ENCODE data around the gene NEAT1. TPM values are rescaled to one million over a fixed set of nuclear protein-coding genes. Genes with fewer than 3 reads are reported as not detected.

The NEAT1 gene
- polyA plus RNA-seq, 3 donors = 98.2 to 228 (median 107) TPM

DNA sequence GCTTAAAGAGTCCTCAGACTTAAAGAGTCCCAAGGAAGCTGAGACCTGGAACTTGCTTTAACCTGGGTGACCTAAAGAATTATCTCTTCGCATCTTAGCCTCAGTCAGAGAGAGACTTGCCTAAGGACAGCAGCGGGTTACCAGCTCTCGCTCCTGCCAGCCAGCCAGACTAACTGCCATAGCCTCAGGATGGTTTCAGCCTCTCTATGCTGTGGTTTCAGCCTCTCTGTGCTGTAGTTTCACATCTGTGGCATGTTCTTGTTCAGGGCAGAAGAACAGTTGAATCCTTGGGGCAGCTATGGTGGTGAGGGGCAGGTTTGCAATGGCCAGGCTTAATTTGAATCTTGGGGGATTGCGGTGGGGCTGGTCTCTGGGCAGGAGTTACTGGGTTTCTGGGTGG is 33.9 kb upstream of the NEAT1 start:
- DNase-seq (ENCODE audit: low read depth in 3 of 3, low spot score in 2 of 3) = no peak

DNA sequence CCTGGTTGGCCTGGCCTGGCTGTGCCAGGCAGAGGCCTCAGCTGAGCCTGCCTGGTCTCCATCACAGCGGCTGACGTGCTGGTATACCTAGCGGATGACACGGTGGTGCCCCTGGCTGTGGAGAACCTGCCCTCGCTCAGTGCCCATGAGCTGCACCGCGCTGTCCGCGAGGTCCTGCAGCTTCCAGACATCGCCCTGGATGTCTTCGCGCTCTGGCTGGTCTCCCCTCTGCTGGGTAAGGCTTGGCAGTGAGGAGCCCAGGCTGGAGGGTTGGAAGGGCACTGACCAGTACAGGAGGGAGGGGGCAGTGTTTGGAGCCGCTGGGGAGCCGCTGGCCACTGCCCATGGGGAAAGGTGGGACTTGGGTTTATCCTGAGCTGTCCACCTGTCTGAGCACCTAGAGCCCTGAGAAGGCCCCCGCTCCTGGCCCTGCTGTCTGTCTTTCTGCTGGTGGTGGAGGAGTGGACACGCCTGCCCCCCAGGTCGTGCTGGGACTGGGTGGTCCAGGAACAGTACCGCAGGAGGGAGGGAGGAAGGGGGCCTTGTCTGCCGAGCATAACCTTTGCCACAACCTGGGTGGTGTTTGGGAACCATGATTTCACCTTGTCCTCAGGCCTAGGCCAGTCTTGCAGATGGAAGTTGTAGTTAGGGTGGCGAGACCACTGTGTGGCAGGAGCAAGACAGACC is 33.2 kb upstream of the NEAT1 start:
- no peak for DNase-seq (ENCODE audit: low read depth in 3 of 3, low spot score in 2 of 3)

- DNase-seq (ENCODE audit: low read depth in 3 of 3, low spot score in 2 of 3) = no peak
Observed at GRCh38 chr11:65390099-65390941, 32.3 kb upstream of the NEAT1 start.

DNA sequence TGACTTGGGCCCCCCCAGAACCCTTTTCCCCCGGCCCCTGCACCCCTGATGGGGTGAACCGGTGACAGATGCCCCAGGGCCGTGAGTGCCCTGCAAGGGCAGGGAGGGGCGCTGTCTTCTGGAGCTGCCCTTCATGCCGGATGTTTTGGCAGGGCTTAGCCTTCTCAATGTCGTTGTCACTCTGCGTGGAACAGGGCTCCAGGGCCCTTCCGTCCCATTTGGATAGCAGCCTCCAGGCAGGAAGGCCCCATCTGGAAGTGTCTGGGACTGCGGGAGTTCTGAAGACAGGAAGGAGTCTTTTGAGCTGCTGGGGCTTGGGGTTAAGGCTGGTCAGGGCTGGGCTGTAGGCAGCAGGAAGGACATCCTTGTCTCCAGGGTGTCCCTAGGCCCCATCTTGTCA is 31.6 kb upstream of the NEAT1 start:
- no peak for DNase-seq (ENCODE audit: low read depth in 3 of 3, low spot score in 2 of 3)

DNA sequence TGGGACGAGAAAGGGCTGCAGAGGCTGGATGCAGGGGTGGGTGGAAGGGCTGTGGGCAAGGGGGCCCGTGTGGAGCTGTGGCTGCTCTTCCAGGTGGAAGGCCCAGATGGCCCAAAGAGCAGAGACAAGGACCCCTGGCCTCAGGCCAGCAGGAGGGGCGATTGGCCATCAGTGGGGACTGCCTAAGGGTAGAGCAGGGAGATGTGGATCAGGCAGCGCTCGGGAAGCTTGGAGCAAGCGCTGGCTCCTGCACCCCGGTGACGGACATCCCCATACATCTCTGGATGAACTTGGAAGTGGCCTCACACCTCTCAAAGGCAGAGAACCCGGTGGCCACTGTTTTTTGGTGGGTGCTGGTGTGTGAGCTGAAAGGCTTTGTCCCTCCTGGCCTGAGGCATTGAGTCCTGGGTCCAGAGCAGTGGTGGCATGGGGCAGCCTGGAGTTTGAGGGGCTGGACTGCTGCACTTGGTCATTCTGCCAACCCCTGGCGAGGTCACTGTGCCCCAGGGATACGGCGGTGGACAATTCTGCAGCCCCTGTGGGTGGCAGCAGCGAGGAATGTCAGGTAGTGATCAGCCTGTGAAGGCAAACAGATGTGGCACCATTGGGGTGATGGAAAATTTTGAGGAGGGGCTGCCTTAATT is 30.3 kb upstream of the NEAT1 start:
- no peak for DNase-seq (ENCODE audit: low read depth in 3 of 3, low spot score in 2 of 3)

DNA sequence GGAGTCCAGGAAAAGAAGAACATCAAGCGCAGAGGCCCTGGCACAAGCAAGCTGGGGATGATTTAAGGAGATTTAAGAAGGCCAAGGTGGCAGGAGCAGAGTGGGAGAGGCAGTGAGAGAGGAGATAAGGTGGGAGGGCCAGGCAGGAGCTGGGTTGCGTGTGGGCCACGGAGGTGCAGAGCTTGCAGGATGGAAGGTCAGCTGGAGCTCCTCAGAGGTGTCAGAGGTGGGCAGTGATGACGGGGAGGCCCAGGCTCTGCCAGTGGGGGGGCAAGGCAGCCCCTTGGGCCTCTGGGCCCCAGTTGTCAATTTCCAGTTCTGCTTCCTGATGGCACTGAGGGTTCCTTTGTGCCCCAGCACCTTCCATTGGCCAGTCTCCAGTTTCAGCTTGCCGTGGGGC is 29.7 kb upstream of the NEAT1 start:
- DNase-seq (ENCODE audit: low read depth in 3 of 3, low spot score in 2 of 3) = no peak

DNA sequence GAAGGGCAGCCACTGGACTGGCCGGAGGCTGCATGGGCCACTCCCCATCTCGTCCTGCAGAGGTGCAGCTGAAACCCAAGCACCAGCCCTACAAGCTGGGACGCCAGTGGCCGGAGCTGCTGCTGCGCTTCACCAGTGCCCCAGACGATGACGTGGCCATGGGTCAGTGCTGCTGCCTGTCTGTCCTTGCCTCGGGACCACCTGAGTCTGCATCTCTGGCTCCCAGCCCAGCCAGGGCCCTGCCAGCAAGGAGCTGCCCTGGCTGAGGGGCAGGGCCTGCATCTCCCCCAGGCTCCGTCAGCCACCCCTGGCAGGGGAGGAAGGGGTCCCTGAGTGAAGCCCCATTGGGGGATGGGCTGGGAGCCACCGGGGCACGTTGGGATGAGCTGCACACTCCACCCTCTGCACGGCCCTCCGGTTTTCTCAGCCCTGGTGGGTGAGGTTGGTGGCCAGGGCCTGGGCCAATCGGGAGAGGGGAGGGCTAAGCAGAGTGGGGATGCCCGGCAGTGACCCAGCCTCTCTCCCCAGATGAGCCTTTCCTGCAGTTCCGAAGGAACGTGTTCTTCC is 29.0 kb upstream of the NEAT1 start:
- no peak for DNase-seq (ENCODE audit: low read depth in 3 of 3, low spot score in 2 of 3)

DNA sequence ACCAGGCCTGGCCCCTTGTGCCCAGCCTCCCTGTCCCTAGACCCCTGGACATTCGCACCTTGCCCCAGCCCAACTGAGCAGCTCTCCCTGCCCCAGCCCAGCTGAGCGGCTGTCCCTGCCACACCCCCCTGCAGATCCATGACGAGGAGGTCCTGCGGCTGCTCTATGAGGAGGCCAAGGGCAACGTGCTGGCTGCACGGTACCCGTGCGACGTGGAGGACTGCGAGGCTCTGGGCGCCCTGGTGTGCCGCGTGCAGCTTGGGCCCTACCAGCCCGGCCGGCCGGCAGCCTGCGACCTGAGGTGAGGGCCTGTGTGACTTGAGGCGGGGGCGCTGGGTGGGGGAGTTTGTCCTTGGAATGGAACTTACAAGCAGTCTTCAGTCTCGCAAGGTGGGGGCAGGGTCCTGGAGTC is 28.5 kb upstream of the NEAT1 start:
- no peak for DNase-seq (ENCODE audit: low read depth in 3 of 3, low spot score in 2 of 3)

DNA sequence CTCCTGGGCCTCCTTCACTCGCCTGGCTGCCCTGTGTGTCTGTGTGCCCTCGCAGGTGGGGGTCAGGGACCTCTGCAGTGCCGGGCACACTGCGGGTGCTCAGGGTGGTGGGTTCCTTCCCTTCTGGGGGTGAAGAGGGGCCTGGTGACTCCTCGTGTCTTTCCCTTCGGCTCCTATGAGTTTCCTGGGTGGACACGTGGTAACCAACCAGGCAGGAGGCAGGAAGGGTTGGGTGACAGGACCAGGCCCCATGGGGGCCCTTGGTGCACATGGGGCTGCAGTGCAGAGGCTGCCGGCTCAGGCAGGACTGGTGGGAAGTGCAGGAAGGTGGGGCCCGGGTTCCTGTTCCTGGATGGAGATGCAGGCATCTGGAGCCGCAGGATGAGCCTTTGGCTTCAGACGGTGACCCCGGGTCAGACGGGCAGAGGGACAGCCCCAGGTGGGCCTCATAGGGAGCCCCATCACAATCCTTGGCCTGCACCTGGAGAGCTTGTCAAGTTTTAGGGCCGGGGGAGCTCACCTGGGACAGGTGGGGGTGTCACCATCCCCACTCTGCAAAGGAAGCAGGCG is 26.6 kb upstream of the NEAT1 start:
- no peak for DNase-seq (ENCODE audit: low read depth in 3 of 3, low spot score in 2 of 3)

DNA sequence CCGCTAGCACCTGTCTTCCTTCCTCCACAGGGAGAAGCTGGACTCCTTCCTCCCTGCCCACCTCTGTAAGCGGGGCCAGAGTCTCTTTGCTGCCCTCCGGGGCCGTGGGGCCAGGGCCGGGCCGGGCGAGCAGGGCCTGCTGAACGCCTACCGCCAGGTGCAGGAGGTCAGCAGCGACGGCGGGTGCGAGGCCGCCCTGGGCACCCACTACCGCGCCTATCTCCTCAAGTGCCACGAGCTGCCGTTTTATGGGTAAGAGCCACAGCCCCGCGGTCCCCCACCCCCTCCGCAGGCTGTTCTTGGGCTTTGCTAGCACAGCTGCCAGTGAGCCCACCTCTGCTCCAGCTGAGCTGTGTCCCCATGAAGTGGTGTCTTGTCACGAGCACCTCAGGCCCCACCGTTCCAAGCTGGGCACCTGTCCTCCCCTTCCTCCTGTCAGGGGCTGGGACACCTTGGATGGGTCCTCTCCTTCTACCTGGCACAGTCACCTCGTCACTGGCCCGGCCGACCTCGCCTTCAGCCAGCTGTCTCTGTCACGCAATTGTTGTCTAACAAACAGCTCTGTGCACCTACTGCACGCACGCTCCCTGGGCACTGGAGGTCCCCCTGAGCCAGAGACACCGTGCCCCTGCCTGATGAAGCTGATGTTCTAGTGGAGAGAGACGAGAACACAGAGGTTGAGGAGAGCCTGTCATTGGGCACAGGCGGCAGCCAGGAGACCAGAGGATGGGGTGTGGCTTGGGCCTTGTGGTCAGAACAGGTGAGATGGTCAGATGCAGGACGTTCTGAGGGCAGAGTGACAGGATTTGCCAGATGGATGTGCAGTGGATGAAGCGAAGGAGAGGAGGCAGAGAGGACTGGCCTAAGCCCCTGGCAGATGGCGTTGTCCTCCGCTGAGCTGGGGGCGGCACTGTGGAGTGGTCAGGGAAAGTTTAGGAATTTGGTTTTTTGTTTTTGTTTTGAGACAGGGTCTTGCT is 25.5 kb upstream of the NEAT1 start:
- no peak for DNase-seq (ENCODE audit: low read depth in 3 of 3, low spot score in 2 of 3)

DNA sequence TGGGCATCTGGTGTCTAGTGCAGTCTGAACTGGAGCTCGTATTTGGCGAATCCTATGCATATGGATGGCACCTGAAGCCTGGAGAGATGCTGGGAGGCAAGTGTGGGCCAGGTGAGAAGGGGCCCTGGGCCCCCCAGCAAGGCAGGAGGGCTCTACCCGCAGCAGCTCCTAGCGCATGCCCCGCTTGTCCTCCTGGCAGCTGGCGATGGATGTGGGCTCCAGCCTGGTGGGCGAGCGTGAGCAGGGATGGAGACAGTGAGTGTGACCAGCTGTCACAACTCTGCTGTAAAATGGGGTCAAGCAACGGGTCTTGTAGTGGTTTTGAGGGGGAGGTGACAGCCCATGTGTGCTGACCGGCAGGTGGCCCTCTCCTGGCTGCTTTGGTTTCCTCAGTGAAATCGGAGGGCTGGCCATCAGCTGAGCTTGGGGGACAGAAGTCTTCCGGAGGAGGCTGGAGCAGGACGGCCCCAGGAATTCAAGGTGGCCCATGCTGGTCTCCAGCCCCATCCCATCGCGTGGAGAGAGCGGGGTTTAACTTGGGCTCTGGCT is 24.2 kb upstream of the NEAT1 start:
- DNase-seq (ENCODE audit: low read depth in 3 of 3, low spot score in 2 of 3) = no peak

DNA sequence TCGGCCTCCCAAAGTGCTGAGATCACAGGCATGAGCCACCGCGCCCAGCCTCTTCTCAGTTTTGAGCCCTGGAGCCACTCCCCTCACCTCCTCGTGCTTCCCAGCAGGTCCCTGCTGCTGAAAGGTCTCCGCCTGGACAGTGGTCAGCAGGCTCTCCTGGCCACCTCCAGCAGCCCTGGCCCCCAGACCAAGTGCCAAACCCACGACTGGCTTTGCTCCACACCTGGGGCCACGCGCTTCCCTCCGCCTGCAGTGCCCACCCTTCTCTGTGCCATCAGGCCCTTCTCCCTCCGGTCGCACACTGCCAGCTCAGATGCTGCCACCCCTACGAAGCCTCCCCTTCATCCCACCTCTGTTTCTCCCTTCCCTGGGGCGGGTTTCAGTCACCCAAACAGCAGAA is 23.3 kb upstream of the NEAT1 start:
- DNase-seq (ENCODE audit: low read depth in 3 of 3, low spot score in 2 of 3) = no peak

DNA sequence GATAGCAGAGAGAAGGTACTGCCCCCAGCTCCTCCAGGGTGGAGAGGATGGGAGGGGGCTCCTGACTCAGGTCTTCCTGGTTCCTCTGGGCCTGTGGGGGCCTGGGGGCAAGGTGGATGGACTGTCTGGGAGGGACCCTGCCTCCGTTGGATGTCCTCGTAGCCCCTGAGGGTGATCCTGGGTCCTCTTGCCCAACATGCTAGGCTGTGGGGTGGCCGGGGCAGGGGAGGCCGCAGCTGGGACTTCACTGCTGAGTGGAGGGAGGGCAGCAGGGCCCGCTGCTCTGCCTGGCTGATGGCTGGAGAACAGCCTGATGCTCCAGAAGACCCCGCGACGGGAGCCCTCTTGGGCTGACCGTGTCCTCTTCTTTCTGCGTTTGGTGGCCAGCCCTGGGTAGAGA is 22.8 kb upstream of the NEAT1 start:
- DNase-seq (ENCODE audit: low read depth in 3 of 3, low spot score in 2 of 3) = no peak

DNA sequence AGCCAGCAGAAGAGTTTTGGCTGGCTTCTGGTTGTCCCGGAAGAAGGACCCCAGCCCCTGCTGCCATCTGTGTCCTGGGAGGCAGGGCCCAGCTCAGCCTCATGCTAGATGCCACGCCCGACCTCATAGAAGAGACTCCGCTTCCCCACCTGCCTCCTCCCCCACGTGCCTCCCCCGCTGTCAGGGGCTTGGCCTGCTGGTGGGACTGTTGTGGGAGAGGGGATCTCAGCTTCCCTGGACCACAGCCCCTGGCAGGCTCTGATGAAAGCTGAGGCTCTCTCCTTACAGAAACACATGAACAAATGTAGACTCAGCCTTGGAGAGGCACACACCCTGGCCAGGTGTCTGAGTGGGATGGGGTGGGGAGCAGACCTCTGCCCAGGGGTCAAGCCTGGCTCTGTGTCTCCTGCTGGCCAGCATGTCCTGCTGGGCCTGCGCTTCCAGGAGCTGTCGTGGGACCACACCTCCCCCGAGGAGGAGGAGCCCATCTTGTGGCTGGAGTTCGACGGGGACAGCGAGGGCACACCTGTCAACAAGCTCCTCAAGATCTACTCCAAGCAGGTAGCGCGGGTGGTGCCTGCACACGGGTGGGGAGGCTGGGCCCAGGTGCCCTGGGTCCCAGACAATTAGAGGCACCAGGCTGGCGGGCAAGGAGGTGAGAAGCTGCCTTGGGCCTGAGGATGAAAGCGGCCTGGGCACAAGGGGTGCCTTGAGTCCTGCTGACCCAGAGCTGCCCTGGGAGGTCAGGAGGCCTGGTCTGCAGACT is 22.1 kb upstream of the NEAT1 start:
- no peak for DNase-seq (ENCODE audit: low read depth in 3 of 3, low spot score in 2 of 3)

GRCh38 chr11:65401073-65401802 is 21.4 kb upstream of the NEAT1 start:
- DNase-seq (ENCODE audit: low read depth in 3 of 3, low spot score in 2 of 3) = no peak

GRCh38 chr11:65401803-65402248 is 20.8 kb upstream of the NEAT1 start:
- DNase-seq (ENCODE audit: low read depth in 3 of 3, low spot score in 2 of 3) = no peak

- DNase-seq (ENCODE audit: low read depth in 3 of 3, low spot score in 2 of 3) = no peak
Observed at GRCh38 chr11:65402790-65403189, 19.8 kb upstream of the NEAT1 start.

DNA sequence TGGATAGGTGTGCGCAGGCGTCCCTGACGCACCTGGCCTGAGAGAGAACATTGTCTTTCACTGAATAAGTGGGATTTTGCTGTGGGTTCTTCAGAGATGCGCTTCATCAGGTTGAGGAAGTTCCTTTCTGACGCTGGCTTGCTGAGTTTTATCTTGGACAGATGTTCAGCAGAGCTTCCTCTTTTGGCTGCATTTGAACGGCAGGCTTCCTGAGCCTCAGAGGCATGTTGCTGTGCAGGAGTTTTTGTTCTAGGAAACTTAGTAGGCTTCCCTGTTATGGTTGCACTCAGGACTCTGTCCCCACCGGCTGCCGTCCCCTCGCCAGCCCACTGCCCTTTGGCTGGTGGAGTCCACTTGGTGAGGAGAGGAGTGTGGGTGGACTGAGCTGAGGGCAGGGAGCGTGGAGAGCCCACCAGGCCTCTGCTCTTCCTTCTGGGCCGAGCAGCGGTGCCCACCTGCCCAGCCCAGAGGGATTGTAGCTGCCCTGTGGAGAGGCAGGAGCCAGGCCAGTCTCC is 18.9 kb upstream of the NEAT1 start:
- no peak for DNase-seq (ENCODE audit: low read depth in 3 of 3, low spot score in 2 of 3)

All from right renal cortex interstitium (tissue), 3 donors.